Activated CD8-positive, alpha-beta memory T cell treated with anti-CD3 and anti-CD28 coated beads for 36 hours (primary cell): ENCODE results near the gene CGB2. TPM values are rescaled to one million over a fixed set of nuclear protein-coding genes. Genes with fewer than 3 reads are reported as not detected.

ENCODE experiments used
- total RNA-seq, 2 experiments: library from RNA; stranded (reverse); gene quantifications; one replicate each; pipeline ENCODE4 v1.2.3, GENCODE V29; 2021

Gene CGB2
- total RNA-seq, 2 experiments from 2014 or later, result not detected

Other genes with a start within 250 kb of the CGB2 start
- gene BCAT2, start 220.9 kb upstream of the CGB2 start, total RNA-seq, result 10 to 100 TPM; 71.5 to 73.1 TPM
- gene HSD17B14, start 195.4 kb upstream of the CGB2 start, total RNA-seq, result under 1 TPM; 0.27 to 0.44 TPM
- 1 to 10 TPM; 4.8 to 5.5 TPM for gene PLEKHA4, start 163.3 kb upstream of the CGB2 start, total RNA-seq
- gene PPP1R15A, start 159.5 kb upstream of the CGB2 start, total RNA-seq, result 10 to 100 TPM; 31.4 to 31.9 TPM
- gene TULP2, start 133.1 kb upstream of the CGB2 start, total RNA-seq, result not detected
- 10 to 100 TPM; 89.2 to 89.5 TPM for gene NUCB1, start 131.6 kb upstream of the CGB2 start, total RNA-seq
- gene DHDH, start 98.2 kb upstream of the CGB2 start, total RNA-seq, result under 1 TPM; 0.32 to 0.67 TPM
- gene BAX, start 77.0 kb upstream of the CGB2 start, total RNA-seq, result 100 to 1,000 TPM; 272 to 279 TPM
- 1,000 to 10,000 TPM; 1,469 to 1,496 TPM for gene FTL, start 66.6 kb upstream of the CGB2 start, total RNA-seq
- 10 to 100 TPM; 50.8 to 54.7 TPM for gene GYS1, start 38.6 kb upstream of the CGB2 start, total RNA-seq
- 100 to 1,000 TPM; 173 to 175 TPM for gene RUVBL2, start 38.0 kb upstream of the CGB2 start, total RNA-seq
- gene LHB, start 14.8 kb upstream of the CGB2 start, total RNA-seq, result not detected
- not detected for gene CGB3, start 7.6 kb upstream of the CGB2 start, total RNA-seq
- gene CGB1, start 5.0 kb downstream of the CGB2 start, total RNA-seq, result not detected
- gene CGB5, start 12.0 kb downstream of the CGB2 start, total RNA-seq, result not detected
- gene CGB8, start 17.2 kb downstream of the CGB2 start, total RNA-seq, result not detected
- gene CGB7, start 25.9 kb downstream of the CGB2 start, total RNA-seq, result not detected
- not detected for gene NTF4, start 32.9 kb downstream of the CGB2 start, total RNA-seq
- gene KCNA7, start 40.8 kb downstream of the CGB2 start, total RNA-seq, result not detected
- gene SNRNP70, start 53.6 kb downstream of the CGB2 start, total RNA-seq, result 100 to 1,000 TPM; 201 TPM
- 1 to 10 TPM; 4.7 to 4.9 TPM for gene LIN7B, start 82.5 kb downstream of the CGB2 start, total RNA-seq
- gene C19orf73, start 87.3 kb downstream of the CGB2 start, total RNA-seq, result 1 to 10 TPM; 1.0 to 1.4 TPM
- 1 to 10 TPM; 3.9 to 4.7 TPM for gene PPFIA3, start 87.7 kb downstream of the CGB2 start, total RNA-seq
- not detected for gene HRC, start 123.5 kb downstream of the CGB2 start, total RNA-seq
- under 1 TPM in 1 of 2 experiments, not detected in 1; 0.13 TPM for gene TRPM4, start 125.9 kb downstream of the CGB2 start, total RNA-seq